Measurements from ENCODE around the gene GPBAR1.
A peak's percentile ranks its signal among the peaks of the same experiment; 100 is the strongest.

GPBAR1 gene

DNA sequence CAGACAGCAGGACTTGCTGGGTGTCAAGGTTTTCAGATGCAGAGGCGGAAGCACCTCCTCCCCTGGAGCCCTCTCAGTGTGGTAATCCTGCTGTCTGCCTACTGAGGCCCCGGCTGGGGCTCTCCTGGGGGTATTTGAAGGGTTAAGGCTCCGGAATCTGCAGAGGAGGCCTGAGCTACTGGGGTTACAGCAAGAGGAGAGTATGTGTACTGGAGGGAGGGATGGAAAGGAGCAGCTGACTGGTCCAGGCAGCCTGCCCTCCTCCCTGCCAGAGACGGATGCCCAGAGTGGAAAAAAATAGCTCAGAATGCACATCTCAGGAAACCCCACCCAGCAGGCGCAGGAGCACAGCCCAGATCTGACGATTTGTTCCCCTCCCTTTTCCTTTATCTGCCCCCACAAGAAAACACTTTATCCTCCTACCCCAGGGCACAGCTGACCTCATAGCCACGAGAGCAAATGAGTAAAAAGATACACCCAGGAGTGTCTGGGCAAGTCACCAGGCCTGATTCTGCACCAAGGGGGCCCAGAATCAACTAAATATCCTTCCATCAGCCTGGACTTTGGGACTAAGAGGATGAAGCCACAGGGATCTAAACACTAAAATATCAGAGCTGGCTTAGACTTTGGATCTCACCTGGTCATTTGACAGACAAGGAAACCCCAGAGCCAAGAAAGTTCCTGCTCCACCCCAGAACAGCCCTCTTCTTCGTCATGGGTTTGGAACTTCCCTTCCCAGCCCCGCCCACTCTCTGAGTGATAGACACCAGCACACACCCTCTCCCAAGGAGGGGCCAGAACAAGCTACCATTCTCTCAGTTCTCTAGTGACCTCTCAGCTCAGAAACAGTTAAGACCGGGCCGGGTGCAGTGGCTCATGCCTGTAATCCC is 26.0 kb downstream of the GPBAR1 start:
- peak; percentile 64 to 67 for ATAC-seq

DNA sequence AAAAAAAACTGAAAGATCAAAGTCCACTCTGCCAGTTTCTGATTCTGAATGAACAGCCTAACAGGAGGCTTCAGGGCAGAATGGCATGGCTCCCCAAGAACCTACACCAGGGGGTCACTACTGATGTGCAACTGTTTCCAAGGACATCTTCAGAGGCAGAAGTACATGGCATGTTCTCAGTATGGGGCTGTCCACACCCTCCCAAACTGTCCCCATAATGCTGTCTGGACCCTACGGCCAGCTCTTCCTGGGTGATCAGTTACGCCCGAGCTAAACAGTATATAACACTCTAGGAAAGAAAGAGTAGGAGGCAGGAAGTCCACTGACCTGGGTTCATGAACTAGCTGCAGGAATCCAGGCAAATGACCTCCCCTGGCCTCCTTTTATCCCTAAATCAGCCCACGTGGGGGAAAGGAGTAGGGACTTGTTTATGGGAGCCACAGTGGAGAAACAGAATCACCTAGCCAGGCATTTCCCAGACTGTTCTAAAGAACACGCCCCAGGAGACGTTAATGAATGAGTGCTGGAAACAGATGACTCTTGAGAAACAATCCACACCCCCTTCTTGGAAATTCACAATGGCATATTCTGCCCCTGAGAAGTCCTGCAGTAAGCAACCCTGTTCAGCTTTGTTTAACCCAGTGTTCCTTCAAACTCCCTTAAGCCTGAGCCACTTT is 29.0 kb downstream of the GPBAR1 start:
- no peak for ATAC-seq

DNA sequence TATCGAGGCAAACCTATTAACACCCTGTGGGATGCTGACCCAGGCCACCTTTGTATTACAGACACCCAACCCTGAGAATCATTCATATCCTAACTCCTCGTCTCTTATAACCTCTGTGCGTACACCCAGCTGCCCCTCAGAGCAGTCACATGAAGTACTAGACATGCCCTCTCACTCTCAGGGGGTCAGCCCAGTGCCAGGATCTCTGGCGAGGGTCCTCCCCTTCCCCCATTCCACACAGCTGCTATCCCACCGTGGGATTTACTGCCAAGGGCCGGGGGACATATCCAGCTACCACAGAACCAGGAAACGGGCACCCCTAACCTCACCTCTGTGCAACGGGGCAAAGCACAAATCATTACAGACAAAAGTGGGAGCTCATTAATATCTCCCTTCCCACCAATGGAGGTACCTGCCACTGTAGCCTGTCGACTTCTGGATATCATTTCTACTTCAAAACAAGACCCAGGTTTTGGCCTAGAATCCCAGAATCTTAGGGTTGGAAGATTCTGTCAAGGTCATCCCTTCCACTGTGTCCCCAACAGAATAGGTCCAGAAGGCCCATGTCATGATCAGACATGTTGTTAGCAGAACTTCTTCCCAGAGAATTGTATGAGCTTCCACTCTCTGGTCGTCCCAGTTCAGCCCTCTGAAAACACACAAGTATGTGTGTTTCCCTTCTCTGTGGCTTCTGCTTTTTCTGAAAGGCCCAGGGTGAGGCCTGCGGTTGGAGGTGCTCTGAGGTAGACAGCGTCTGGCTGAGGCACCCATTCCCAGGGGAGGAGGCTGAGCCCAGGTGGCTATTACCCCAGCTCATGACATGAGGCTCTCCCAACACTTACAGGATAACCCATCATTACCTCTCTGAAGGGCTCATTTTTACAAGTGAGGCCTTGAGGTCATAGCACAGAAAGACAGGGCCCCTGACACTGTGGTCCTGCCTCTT is 29.8 kb downstream of the GPBAR1 start:
- ATAC-seq = no peak

DNA sequence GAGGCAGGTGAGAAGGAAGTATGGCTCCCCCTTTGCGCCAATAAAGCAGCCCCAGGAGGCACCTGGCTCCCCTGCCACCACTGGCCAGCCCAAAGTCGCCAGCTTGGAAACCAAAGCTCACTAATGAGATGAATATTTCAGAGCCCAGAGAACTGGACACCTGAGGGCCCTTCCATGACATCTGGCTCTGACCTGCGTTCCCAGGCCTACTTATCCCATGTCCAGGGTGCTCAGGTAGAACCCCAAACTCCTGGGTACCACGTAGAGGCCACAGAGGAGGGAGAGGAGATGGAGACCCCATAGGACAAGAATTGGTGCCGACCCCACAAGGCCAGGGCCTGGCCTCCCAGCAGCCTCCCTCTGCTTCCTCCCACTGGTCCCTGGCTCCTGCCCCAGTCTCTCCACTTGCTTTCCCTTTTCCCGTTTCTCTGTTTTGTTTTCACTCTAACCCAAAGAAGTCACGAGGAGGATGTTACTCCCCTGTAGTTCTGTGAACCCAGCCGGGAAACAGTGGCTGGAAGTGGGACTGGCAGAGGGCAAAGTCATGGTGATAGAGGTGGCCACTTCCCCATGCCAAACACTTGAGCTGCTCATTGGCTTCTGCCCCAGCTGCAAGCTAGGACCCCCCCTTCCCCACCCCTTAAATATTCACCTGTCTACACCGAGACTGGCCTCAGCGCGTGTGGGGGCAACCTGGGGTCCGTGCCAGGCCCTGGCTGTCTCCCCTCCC is 30.7 kb downstream of the GPBAR1 start:
- no peak for ATAC-seq

DNA sequence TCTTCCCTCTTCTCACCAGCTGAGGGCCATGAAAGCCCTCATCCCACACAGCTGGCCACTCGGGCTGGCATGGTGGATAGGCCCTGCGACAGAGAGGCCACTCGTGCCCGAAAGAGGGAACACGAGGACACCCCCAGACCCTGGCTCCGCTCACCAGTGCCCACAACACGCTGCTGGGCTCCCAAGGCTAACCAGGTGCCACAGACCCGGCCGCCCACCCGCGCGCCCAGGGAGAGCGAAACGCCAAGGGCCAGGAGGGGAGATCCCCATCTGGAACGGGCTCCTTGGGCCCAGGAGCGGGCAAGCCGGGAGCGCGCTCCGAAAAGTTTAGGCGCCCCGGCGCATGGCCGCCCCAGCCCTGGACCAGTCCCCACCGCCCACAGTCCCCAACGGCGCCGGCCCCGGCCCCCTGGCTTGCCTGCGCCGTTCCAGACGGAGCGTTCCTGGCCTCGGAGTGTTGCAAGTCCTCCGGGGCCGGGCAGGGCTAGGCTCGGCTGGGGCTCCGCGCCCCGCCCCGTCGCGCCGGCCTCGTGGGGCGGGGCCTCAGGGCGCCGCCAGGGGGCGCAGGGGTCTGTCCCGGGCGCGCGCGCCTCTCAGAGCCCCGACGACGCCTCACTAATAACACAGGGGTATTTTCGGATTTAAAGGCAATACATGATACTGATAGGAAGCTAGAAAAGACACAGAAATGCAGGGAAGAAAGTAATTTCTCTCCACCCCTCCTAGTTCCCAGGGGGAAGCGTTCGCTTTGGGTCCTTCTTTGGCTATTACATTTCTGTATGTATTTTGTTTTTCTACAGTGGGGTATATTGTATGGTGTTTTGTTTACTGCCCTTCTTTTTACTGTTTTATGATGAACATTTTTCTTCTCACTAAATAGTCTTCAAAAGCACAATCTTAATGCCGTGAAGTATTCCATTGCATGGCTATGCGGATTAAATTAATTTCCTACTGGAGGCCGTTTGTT is 31.5 kb downstream of the GPBAR1 start, which contains the start of gene TMBIM1:
TSS of gene TMBIM1 (minus strand) at position 456 of the 967 bp plus-strand sequence. CDS start 10,362 bp downstream, outside the sequence.
- ATAC-seq = peak; percentile 92 to 93

DNA sequence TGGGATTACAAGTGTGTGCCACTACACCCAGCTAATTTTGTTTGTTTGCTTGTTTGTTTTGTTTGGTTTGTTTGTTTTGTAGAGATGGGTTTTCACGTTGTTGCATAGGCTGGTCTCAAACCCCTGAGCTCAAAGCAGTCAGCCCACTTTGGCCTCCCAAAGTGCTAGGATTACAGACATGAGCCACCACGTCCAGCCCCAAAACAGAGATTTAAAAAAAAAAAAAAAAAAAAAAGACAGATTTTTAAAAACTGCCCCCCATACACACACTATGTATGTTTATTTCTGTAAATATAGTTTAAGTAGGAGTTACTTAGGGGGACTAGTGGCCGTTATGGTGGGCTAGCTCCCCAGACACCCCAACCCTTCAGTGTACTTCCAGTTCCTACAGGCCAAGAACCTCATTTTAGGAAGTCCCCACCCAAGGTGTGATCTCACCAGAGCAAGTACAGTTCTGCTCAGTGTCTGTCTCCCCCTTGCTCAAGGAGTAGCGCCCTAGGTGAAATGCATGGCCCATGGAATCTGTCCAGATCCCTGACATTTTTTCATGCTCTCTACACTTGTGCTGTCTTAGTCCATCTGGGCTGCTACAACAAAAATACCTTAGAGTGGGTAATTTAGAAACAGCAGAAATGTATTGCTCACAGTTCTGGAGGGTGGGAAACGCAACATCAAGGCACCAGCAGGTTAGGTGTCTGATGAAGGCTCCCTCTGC is 33.1 kb downstream of the GPBAR1 start:
- ATAC-seq = no peak

DNA sequence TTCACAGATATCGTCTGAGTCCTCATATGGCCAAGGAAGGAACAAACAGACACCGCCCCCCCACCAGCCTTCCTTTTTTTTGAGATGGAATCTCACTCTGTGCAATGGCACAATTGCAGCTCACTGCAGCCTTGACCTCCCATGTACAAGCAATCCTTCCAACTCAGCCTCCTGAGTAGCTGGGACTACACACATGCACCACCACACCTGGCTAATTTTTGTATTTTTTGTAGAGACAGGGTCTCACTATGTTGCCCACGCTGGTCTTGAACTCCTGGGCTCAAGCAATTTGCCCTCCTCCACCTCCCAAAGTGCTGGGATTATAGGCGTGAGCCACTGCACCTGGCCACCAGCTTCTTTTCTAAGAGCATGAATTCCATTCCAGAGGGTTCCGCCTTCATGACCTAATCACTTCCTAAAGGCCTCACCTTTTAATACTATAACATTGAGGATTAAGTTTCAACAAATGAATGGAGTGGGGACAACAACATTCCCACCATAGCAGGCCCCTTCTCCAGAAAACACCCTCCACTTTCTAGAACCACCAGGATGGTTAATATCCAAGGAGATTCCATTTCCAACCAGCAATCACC is 33.7 kb downstream of the GPBAR1 start:
- no peak for ATAC-seq

DNA sequence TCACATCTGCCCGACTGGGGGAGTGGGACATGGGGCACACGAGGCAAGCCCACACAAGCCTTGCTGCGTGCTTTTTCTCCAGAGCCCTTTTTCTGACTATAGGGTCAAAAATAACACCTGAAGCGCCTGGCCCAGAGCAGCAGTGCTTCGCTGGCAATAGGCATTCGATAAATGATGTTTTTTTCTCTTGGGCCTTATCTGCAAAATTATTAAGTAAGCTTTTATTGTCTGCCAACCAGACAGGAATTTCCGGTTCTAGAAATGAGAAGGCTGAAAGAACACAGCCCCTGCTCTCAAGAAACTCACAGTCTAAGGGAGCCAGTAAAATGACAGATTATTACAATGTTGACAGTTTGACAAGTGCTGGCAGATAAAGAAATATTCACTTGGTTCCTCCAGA is 34.2 kb downstream of the GPBAR1 start:
- ATAC-seq = no peak

DNA sequence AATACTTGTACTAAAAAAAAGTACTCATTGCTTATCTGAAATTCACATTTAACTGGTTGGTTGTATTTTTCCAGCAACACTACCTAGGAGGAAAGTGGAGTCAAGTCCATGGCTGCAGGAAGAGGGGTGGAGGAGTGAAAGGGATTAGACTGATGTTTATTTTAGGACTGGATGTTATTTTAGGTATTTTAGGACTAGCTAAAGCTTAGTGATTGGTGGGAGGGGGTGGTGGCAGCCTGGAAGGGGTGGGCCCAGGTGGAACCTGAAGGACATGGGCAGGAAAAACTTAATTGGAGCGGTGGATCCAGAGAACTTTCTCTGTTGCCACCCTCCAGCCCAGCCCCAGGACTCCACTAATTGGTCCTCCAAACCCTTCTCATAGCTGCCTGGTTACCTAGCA is 35.4 kb downstream of the GPBAR1 start:
- no peak for ATAC-seq

DNA sequence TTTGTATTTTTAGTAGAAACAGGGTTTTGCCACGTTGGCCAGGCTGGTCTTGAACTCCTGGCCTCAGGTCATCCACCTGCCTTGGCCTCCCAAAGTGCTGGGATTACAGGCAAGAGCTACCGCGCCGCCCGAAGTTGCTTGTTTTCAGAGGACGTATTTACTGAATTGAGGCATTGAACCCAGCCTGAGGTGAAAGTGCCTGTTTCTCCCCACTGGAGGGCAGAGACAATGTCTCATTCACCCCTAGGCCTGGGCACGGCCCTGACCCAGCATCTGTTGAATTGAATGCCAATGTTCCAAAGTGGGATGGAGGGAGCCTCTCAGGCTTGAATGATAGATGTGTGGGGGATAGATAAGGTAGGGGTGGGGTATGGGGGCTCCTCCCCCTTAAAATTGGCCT is 36.0 kb downstream of the GPBAR1 start:
- no peak for ATAC-seq

DNA sequence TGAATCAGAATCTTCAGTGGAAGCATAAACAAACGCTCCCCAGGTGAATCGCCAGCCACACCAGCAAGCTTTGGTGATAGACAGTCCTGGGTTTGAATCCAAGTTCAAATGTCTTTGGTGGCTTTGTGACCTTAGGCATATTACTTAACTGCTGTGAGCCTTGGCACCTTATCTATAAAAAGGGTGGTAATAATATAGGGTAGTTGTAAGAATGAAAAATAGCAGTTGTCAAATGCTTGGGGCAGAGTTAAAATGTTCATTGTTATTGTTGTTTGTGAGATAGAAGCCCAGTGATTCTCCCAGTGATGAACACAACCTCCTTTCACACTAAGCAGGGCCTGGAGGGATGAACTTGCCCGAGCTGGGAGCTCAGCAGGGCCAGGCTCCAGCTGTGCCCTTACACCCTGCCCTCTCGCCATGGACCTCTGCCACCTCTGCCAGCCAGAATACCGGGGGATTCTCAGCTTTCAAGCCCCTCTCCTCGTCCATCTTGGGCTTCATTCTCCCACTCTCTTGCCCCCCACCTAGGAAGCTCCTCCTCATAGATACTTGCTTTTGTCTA is 37.6 kb downstream of the GPBAR1 start:
- no peak for ATAC-seq

DNA sequence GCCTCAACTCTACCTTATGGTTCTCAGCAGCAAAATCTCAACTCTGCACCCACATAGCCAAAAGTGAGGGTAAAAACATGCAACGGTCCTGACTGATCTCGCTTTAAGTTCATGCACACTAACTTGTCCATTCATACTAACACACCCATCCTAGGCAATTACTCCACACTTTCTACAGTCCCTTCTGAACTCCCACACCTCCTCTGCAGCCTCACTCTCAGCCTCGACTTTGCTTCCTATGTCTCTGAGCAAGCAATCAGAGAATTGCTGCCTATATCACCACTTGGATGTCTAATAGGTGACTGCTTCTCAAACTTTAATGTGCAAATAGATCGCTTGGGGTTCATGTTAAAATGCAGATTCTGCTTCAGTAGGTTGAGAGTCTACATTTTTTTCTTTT is 39.3 kb downstream of the GPBAR1 start:
- ATAC-seq = no peak

DNA sequence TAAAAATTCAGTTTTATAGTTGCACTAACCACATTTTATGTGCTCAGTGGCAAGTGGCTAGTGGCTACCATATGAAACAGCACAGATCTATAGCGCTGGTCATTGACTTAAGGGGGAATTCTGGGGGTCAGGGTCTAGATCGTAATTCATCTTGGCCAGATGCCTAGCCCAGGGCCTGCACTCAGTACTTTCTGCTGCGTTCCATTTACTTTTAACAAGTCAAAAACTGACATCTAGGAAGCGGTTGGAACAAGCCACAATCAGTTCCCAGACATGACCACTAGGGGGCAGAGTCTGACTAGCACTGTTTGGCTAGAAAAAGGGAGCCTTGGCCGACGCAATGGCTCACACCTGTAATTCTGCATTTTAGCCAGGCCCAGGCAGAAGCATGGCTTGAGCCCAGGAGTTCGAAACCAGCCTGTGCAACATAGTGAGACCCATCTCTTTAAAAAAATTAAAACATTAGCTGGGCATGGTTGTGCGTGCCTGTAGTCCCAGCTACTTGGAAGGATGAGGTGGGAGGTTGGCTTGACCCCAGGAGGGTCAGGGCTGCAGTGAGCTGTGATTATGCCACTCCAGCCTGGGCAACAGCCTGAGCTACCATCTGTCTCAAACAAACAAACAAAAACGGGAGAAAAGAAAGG is 40.5 kb downstream of the GPBAR1 start:
- ATAC-seq = peak; percentile 83 to 92

DNA sequence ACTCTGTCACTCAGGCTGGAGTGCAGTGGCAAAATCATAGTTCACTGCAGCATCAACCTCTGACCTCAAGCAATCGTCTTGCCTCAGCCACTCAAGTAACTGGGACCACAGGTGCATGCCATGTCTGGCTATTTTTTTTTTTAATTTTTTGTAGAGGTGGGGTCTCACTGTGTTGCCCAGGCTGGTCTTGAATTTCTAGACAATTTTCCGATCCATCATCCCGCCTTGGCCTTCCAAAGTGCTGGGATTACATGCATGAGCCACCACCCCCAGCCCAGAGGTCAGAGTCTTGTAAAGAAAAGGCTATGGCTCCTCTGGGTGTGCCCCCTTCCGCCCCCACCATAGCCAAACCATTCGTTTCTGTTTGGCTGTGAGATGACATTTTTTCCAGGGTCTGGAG is 44.6 kb downstream of the GPBAR1 start:
- no peak for ATAC-seq

DNA sequence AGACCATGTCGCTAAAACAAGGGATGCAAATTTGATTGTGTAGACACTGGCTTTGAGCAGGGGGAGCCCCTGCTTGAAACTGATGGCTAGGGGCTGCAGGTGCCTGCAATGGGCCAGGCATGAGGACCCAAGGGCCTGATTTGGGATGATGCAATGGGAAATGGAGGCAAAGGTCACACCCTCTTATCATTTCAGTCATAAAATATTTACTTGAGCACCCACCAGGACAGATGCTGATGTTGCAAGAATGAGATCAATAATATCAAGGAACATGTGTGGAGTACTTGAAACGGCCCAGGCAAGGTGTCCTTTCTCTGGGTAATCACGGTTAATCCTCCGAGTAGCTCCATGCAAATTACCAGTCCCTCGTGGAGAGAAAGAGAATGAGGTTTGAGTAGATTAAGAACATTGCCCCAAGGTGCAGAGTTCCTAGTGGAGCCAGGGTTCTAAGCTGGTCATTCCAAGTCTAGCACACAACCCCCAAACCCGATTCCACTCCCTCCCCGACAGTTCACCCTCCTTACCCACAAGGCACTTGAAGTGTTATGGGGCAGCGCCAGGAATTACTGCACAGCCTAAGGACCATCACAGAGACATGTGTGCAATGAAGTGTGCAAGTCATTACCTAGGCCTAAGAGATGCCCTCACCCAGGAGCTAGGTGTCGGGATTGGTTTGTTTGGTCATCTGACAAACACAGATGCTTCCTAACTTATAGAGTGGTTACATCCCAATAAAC is 45.5 kb downstream of the GPBAR1 start:
- no peak for ATAC-seq

DNA sequence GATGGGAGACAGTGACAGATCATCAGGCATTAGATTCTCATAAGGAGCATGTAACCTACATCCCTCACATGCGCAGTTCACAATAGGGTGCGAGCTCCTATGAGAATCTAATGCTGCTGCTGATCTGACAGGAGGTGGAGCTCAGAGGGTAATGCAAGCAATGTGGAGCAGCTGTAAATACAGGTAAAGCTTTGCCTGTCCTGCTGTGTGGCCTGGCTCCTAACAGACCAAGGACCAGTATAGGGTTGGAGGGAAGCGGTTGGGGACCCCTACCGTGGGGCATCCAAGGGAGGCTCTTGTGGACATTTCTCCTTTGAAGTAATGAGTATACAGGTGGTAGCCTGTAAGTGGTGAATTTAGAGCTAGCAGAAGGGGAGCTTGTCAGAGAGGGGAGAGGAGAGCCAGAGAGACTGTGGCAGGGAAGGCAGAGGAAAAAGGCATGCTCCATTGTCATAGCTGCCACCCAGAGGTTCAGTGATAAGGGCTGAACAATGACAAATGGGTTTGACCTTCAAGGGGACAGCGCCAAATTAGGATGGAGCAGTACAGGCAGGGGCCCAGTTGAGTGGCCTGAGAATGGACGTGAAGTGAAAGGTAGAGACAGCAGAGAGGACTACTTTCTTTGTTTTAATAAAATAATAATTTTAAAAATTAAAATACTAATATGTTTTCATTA is 46.7 kb downstream of the GPBAR1 start:
- no peak for ATAC-seq

DNA sequence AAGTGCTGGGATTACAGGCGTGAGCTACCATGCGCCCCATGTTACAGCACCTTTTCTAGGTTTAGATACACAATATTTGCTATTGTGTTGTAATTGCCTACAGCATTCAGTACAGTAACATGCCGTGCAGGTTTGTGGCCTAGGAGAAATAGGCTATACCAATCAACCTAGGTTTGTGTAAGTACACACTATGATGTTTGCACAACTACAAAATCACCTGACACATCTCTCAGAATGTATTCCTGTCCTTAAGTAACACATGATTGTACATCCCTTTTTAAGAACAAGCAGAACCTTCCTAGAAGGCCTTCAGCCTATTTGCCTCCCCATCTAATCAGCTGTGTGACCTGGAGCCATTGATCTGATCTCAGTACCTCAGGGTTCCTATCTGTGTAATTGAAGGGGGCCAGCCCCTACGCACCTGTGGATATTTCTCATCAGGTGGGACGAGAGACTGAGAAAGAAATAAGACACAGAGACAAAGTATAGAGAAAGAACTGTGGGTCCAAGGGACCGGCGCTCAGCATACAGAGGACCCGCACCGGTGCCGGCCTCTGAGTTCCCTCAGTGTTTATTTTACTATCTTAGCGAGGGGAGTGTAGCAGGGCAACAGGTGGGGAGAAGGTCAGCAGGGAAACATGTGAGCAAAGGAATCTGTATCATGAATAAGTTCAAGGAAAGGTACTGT is 50.2 kb downstream of the GPBAR1 start:
- ATAC-seq = no peak

All from activated CD4-positive, CD25-positive, alpha-beta regulatory T cell treated with anti-CD3 and anti-CD28 coated beads, Interleukin-2, amount 50 U/mL, for 24 hours (primary cell).